WTC11 (cell line): Measurements from ENCODE around the gene ECT2L.

Source experiments
- CTCF ChIP-seq: fragments of 200-600 bp; IDR thresholded peaks from 2 replicates; pipeline ENCODE4 v1.8.0; 2022; ENCODE audit warnings: antibody characterized with exemption
- ZNF138 ChIP-seq: sonication (generic); formaldehyde crosslinking; conservative IDR thresholded peaks from 2 replicates; pipeline ENCODE4 v1.8.1; 2022; ENCODE audit warnings: mild to moderate bottlenecking, moderate library complexity, missing genetic modification reagents

- no peak for TF ChIP-seq CTCF
- TF ChIP-seq ZNF138 (CRISPR knock-in tag): no peak
These were observed 53.9 kb downstream of the ECT2L start for GRCh38 chr6:138849791-138850190.
